K562 (cell line): Measurements from ENCODE around the gene GMPR. TPM values are rescaled to one million over a fixed set of nuclear protein-coding genes. Genes with fewer than 3 reads are reported as not detected.

Experiments
- ATAC-seq: fragments of 200-7000 bp; cut with Tn5 transposase; 3 replicates; pipeline ENCODE4 v1.9.1; 2020; ENCODE audit warnings: moderate library complexity
- BruUV-seq: library from RNA; stranded (reverse); fragments of 400-500 nt; replicated peaks from 2 replicates; lab custom pipeline; 2021; lab: Mats Ljungman, UMichigan
- CTCF ChIA-PET: fragments of 300-600 bp; formaldehyde crosslinking; extraction: SDS; loops from one replicate; lab custom pipeline; 2021; ENCODE audit warnings: low intra/inter-chr PET ratio; lab: Yijun Ruan, JAX
- POLR2A ChIA-PET: fragments of 300-600, 350-650 bp; sonication (Branson Sonifier 250); formaldehyde crosslinking; extraction: SDS; loops from one replicate; lab custom pipeline; 2021; ENCODE audit warnings: antibody characterized with exemption, inconsistent platforms; lab: Yijun Ruan, JAX
- DNase-seq, 4 experiments: peaks; one replicate each; pipeline versions ENCODE4 v3.0.0 to v3.0.0-alpha.2; 2011 to 2018; ENCODE audit warnings: low spot score in 3 of 4, mixed read lengths in 3 of 4; ENCODE audit errors: extremely low read depth in 1 of 4
- FAIRE-seq: peaks from 2 replicates; lab custom pipeline; 2011; peaks lifted over from hg19 to GRCh38; lab: Jason Lieb, UNC
- H2AFZ ChIP-seq: 2 replicates; pipeline ENCODE4 v1.6.0; 2011; ENCODE audit warnings: low read depth, low read length, control low read depth, inconsistent platforms
- H3K27ac ChIP-seq: fragments of 200-600 bp; 3 replicates; pipeline ENCODE4 v1.8.0; 2011; ENCODE audit warnings: low read depth, mild to moderate bottlenecking, control low read depth, inconsistent platforms, low read length, moderate library complexity, mixed read lengths; ENCODE audit errors: extremely low read depth
- H3K27me3 ChIP-seq, 2 experiments: fragments of 300-600 bp in 1 of 2; 2 replicates in 1 of 2; 3 replicates in 1 of 2; pipeline versions ENCODE4 v1.6.0 to v1.8.0; 2011; ENCODE audit warnings: inconsistent platforms in 2 of 2, low read length in 2 of 2, mild to moderate bottlenecking in 1 of 2, mixed read lengths in 1 of 2, moderate library complexity in 1 of 2; ENCODE audit not compliant: control insufficient read depth in 2 of 2, insufficient read depth in 2 of 2
- H3K36me3 ChIP-seq: fragments of 300-600 bp; 3 replicates; pipeline ENCODE4 v1.8.0; 2011; ENCODE audit warnings: mild to moderate bottlenecking, low read length, inconsistent platforms; ENCODE audit not compliant: control insufficient read depth, insufficient read depth
- H3K4me1 ChIP-seq, 2 experiments: fragments of 200-600 bp in 1 of 2; replicated peaks in 1 of 2; 2 replicates in 1 of 2; 3 replicates in 1 of 2; pipeline versions ENCODE4 v1.5.1 to v1.8.0; 2011; ENCODE audit warnings: inconsistent platforms in 2 of 2, low read length in 2 of 2, mild to moderate bottlenecking in 1 of 2, mixed read lengths in 1 of 2, moderate library complexity in 1 of 2; ENCODE audit not compliant: control insufficient read depth in 2 of 2, insufficient read depth in 2 of 2
- H3K4me2 ChIP-seq: 2 replicates; pipeline ENCODE4 v1.6.1; 2011; ENCODE audit warnings: low read length, control low read depth, inconsistent platforms, mixed read lengths; ENCODE audit not compliant: insufficient read depth
- H3K4me3 ChIP-seq: fragments of 200-600 bp; sonication (generic), shearing (Covaris generic); 2 replicates; pipeline ENCODE4 v1.5.1; 2016; ENCODE audit warnings: control low read depth, inconsistent platforms
- H3K79me2 ChIP-seq: fragments of 200-600 bp; 3 replicates; pipeline ENCODE4 v1.8.0; 2011; ENCODE audit warnings: low read length, inconsistent platforms; ENCODE audit not compliant: control insufficient read depth, insufficient read depth
- H3K9ac ChIP-seq, 2 experiments: 2 replicates each; pipeline versions ENCODE4 v1.6.0 to v1.6.1; 2011; ENCODE audit warnings: low read depth in 2 of 2, low read length in 2 of 2, control low read depth in 1 of 2, inconsistent platforms in 1 of 2, mild to moderate bottlenecking in 1 of 2, mixed read lengths in 1 of 2; ENCODE audit not compliant: insufficient read depth in 1 of 2
- H3K9me1 ChIP-seq: one replicate; pipeline ENCODE4 v1.6.0; 2011; ENCODE audit warnings: inconsistent platforms, mild to moderate bottlenecking, low read length, moderate library complexity; ENCODE audit not compliant: control insufficient read depth, insufficient read depth
- H3K9me3 ChIP-seq: replicated peaks from 2 replicates; pipeline ENCODE4 v1.5.1; 2011; ENCODE audit warnings: low read depth, low read length, inconsistent platforms; ENCODE audit not compliant: control insufficient read depth, insufficient read depth
- H4K20me1 ChIP-seq: replicated peaks from 2 replicates; pipeline ENCODE4 v1.6.1; 2011; ENCODE audit warnings: low read length, inconsistent platforms, mixed read lengths; ENCODE audit not compliant: control insufficient read depth, insufficient read depth
- NFIC ChIP-seq: fragments of 450-650 bp; IDR thresholded peaks from 2 replicates; pipeline ENCODE4 v1.6.1; 2017; ENCODE audit warnings: mild to moderate bottlenecking, inconsistent platforms
- ZFP30 ChIP-seq: fragments of 250-450 bp; sonication (Bioruptor Pico); IDR thresholded peaks from 2 replicates; pipeline ENCODE4 v1.8.0; 2022; ENCODE audit warnings: moderate library complexity, mild to moderate bottlenecking, inconsistent platforms, borderline replicate concordance
- whole genome bisulfite sequencing: fragments of 100-300 bp; shearing (Covaris generic); methylation state at CpG from one replicate; pipeline ENCODE4 v1.1.6; 2016; ENCODE audit warnings: low coverage, mixed read lengths; ENCODE audit not compliant: insufficient coverage; ENCODE audit errors: missing lambda C conversion rate; 5-methylcytosine and 5-hydroxymethylcytosine counted together
- in situ Hi-C: fragments of 300-500 bp; cut with MboI; formaldehyde crosslinking; loops from 4 replicates; pipeline ENCODE4 v1.15.0; 2018; ENCODE audit warnings: inconsistent platforms, mixed read lengths
- intact Hi-C: fragments of 100-400 bp; cut with micrococcal nuclease; formaldehyde crosslinking; loops from 2 replicates; pipeline ENCODE4 v1.14.2; 2022
- polyA plus RNA-seq, 8 experiments: library from polyadenylated mRNA; depleted of rRNA in 4 of 8; stranded (reverse) in 5 of 8; unstranded in 3 of 8; fragments of >200 nt; fragmentation: Nextera tagmentation in 2 of 8; fragmentation: Illumina TruSeq in 1 of 8; extraction: Ambion mirVana in 2 of 8; extraction: Trizol in 1 of 8; gene quantifications; 2 replicates each; pipeline versions ENCODE4 v1.2.1 to v1.2.3, GENCODE V29; 2011 to 2014; ENCODE audit warnings: inconsistent platforms in 1 of 8, missing spikeins in 1 of 8
- total RNA-seq, 7 experiments: library from RNA; depleted of rRNA in 6 of 7; stranded (reverse); fragments of >200 nt in 6 of 7; fragmentation: Illumina TruSeq in 2 of 7; extraction: Trizol in 2 of 7; gene quantifications; 2 replicates each; pipeline versions ENCODE4 v1.2.1 to v1.2.3, GENCODE V29; 2011 to 2021; ENCODE audit warnings: low replicate concordance in 1 of 7
- TF ChIP-seq, protein P1 (sequence below): fragments of 450-650 bp; IDR thresholded peaks from 2 replicates; pipeline ENCODE4 v1.6.1; 2016; ENCODE audit warnings: mild to moderate bottlenecking
- TF ChIP-seq, protein P2 (sequence below): sonication (generic); formaldehyde crosslinking; IDR thresholded peaks from 2 replicates; pipeline ENCODE4 v1.9.0; 2022; ENCODE audit warnings: mild to moderate bottlenecking, missing genetic modification reagents
- TF ChIP-seq, protein P3 (sequence below): sonication (generic); formaldehyde crosslinking; IDR thresholded peaks from 2 replicates; pipeline ENCODE4 v1.8.1; 2023; ENCODE audit warnings: mild to moderate bottlenecking, missing genetic modification reagents

The GMPR gene
- total and polyA plus RNA-seq, 9 of the 15 experiments (the other 6 are each of a cell fraction or from before 2014, with no cell fraction given), result 34.6 to 83.7 (median 49.8) TPM

DNA sequence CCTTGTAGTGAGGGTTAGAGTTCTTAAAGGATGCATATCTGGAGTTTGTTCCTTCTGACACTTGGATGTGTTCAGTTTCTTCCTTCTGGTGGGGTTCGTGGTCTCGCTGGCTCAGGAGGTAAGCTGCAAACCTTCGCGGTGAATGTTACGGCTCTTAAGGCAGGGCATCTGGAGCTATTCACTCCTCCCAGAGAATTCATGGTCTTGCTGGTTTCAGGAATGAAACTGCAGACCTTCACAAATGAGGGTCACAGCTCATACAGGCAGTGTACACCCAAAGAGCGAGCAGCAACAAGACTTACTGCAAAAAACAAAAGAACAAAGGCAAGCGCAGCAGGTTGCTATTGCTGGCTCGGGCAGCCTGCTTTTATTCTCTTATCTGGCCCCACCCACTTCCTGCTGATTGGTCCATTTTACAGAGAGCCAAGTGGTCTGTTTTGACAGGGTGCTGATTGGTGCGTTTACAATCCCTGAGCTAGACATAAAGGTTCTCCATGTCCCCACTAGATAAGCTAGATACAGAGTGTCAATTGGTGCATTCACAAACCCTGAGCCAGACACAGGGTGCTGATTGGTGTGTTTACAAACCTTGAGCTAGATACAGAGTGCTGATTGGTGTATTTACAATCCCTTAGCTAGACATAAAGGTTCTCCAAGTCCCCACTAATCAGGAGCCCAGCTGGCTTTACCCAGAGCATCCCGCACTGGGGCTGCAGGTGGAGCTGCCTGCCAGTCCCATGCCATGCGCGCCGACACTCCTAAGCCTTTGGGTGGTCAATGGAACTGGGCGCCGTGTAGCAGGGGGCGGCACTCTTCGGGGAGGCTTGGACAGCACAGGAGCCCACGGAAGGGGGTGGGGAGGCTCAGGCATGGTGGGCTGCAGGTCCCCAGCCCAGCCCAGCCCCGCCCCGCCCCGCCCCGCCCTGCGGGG, 12.0 kb upstream of the GMPR start (continued):
- TF ChIP-seq, protein P1, sequence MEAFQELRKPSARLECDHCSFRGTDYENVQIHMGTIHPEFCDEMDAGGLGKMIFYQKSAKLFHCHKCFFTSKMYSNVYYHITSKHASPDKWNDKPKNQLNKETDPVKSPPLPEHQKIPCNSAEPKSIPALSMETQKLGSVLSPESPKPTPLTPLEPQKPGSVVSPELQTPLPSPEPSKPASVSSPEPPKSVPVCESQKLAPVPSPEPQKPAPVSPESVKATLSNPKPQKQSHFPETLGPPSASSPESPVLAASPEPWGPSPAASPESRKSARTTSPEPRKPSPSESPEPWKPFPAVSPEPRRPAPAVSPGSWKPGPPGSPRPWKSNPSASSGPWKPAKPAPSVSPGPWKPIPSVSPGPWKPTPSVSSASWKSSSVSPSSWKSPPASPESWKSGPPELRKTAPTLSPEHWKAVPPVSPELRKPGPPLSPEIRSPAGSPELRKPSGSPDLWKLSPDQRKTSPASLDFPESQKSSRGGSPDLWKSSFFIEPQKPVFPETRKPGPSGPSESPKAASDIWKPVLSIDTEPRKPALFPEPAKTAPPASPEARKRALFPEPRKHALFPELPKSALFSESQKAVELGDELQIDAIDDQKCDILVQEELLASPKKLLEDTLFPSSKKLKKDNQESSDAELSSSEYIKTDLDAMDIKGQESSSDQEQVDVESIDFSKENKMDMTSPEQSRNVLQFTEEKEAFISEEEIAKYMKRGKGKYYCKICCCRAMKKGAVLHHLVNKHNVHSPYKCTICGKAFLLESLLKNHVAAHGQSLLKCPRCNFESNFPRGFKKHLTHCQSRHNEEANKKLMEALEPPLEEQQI, result 0 out of 2 replicates have a peak, but pooled peaks have one; percentile 50

DNA sequence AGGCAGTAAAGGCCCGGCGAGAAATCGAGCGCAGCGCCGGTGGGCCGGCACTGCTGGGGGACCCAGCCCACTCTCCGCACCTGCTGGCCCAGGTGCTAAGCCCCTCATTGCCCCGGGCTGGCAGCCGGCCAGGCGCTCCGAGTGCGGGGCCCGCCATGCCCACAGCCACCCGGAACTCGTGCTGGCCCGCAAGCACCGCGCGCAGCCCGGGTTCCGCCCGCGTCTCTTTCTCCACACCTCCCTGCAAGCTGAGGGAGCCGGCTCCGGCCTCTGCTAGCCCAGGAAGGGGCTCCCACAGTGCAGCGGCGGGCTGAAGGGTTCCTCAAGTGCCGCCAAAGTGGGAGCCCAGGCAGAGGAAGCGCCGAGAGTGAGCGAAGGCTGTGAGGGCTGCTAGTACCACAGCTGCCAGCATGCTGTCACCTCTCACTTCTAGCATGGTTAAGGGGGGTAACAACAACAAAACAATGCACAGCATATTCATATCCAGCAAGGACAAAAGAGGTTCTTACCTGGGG, 11.3 kb upstream of the GMPR start:
- no peaks in the 10 kb centered on the region for H3K79me2 ChIP-seq
- H3K36me3 ChIP-seq, result no peaks in the 10 kb centered on the region; the same call in 2 of the 3 replicates
- ChIA-PET CTCF (no interaction called here), POLR2A (interaction anchor here (1.0 to 3.6 kb wide), 5 partner anchors 9 to 96 kb away, joined by 3 to 19 read pairs (median 4); partner anchors contain the start of gene GMPR)
- H3K4me2 ChIP-seq, result peak overlapping the region; percentile 22; the same call in 1 of the 2 replicates
- in situ Hi-C loops (no loop called here), intact Hi-C loops (no loop called here)
- H3K4me1 ChIP-seq, result peaks cover 35 to 67% of the 10 kb centered on the region in 2 experiments
- no peak for ATAC-seq
- FAIRE-seq, result no peak
- H3K27ac ChIP-seq, result peak overlapping the region; percentile 51
- no peak overlapping the region for H3K4me3 ChIP-seq
- no peaks in the 10 kb centered on the region for H3K9me1 ChIP-seq
- H3K27me3 ChIP-seq, result no peaks in the 10 kb centered on the region
- peaks cover 7% of the 10 kb centered on the region for H3K9me3 ChIP-seq
- no peak for TF ChIP-seq ZFP30 (CRISPR knock-in tag)
- TF ChIP-seq, protein P2, sequence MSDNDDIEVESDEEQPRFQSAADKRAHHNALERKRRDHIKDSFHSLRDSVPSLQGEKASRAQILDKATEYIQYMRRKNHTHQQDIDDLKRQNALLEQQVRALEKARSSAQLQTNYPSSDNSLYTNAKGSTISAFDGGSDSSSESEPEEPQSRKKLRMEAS (CRISPR knock-in tag), result peak; percentile 5; the same call in 1 of the 2 replicates
- TF ChIP-seq, protein P3, sequence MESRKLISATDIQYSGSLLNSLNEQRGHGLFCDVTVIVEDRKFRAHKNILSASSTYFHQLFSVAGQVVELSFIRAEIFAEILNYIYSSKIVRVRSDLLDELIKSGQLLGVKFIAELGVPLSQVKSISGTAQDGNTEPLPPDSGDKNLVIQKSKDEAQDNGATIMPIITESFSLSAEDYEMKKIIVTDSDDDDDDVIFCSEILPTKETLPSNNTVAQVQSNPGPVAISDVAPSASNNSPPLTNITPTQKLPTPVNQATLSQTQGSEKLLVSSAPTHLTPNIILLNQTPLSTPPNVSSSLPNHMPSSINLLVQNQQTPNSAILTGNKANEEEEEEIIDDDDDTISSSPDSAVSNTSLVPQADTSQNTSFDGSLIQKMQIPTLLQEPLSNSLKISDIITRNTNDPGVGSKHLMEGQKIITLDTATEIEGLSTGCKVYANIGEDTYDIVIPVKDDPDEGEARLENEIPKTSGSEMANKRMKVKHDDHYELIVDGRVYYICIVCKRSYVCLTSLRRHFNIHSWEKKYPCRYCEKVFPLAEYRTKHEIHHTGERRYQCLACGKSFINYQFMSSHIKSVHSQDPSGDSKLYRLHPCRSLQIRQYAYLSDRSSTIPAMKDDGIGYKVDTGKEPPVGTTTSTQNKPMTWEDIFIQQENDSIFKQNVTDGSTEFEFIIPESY (CRISPR knock-in tag), result peak; percentile 91
- TF ChIP-seq NFIC, result peak; percentile 31; the same call in 1 of the 2 replicates
- BruUV-seq, result no TSS peak
- no peaks in the 10 kb centered on the region for H4K20me1 ChIP-seq
- no peak for DNase-seq
- H2AFZ ChIP-seq, result peak overlapping the region; percentile 88
- H3K9ac ChIP-seq, result no peak overlapping the region
- WGBS, result 97% methylated on average over 26 of the region's 32 CpGs
